Fibroblast of lung (primary cell): ENCODE data around the gene IBA57.

Experiments
- CTCF ChIP-seq, 2 donors: IDR thresholded peaks in 1 of 2; conservative IDR thresholded peaks in 1 of 2; 1 replicate in 1 of 2; 2 replicates in 1 of 2; pipeline ENCODE4 v1.5.1; 2011 to 2012; ENCODE audit warnings: low read length in 2 of 2, control low read depth in 1 of 2, inconsistent platforms in 1 of 2, low read depth in 1 of 2, mild to moderate bottlenecking in 1 of 2
- EZH2 ChIP-seq: IDR thresholded peaks from 2 replicates; pipeline ENCODE4 v1.5.1; 2012; ENCODE audit warnings: low read length, control low read depth, mild to moderate bottlenecking; ENCODE audit errors: missing control alignments

GRCh38 chr1:228122921-228123441, 42.6 kb upstream of the IBA57 start:
- TF ChIP-seq CTCF (conservative IDR thresholded peaks at IDR 0.05 in 1 of 2, IDR thresholded peaks at IDR 0.05 in 1 of 2; ENCODE audit: low read depth in 1 of 2, low read length in 2 of 2) (no peak), EZH2 (no peak)
